ENCODE measurements around the gene PKN2.

The PKN2 gene

GRCh38 chr1:88673446-88673845 is 10.6 kb upstream of the PKN2 start:
- no peak for DNase-seq (ENCODE audit: low read depth)
- no peak for TF ChIP-seq CTCF (IDR thresholded peaks at IDR 0.05; ENCODE audit: control insufficient read depth, extremely low read depth, insufficient read depth)
- H3K4me3 ChIP-seq (ENCODE audit: low read depth, low read length), result no peak overlapping the region

- no peak overlapping the region for H3K4me3 ChIP-seq (ENCODE audit: low read depth, low read length)
- peak; percentile 99 for DNase-seq (ENCODE audit: low read depth)
- no peak for TF ChIP-seq CTCF (IDR thresholded peaks at IDR 0.05; ENCODE audit: control insufficient read depth, extremely low read depth, insufficient read depth)
These were observed 5.7 kb upstream of the PKN2 start for GRCh38 chr1:88678405-88678804.

GRCh38 chr1:88680471-88680870 is 3.6 kb upstream of the PKN2 start:
- H3K4me3 ChIP-seq (ENCODE audit: low read depth, low read length), result no peak overlapping the region
- TF ChIP-seq CTCF (IDR thresholded peaks at IDR 0.05; ENCODE audit: control insufficient read depth, extremely low read depth, insufficient read depth), result no peak
- DNase-seq (ENCODE audit: low read depth), result no peak

GRCh38 chr1:88680911-88681622 is 3.0 kb upstream of the PKN2 start:
- H3K4me3 ChIP-seq (ENCODE audit: low read depth, low read length), result no peak overlapping the region
- no peak for TF ChIP-seq CTCF (IDR thresholded peaks at IDR 0.05; ENCODE audit: control insufficient read depth, extremely low read depth, insufficient read depth)
- no peak for DNase-seq (ENCODE audit: low read depth)

GRCh38 chr1:88684482-88685258 is 597 bp downstream of the PKN2 start:
- H3K4me3 ChIP-seq (ENCODE audit: low read depth, low read length), result peak overlapping the region; percentile 72
- no peak for DNase-seq (ENCODE audit: low read depth)
- peak; percentile 13; the same call in 1 of the 2 replicates for TF ChIP-seq CTCF (IDR thresholded peaks at IDR 0.05; ENCODE audit: control insufficient read depth, extremely low read depth, insufficient read depth)

- no peak for TF ChIP-seq CTCF (IDR thresholded peaks at IDR 0.05; ENCODE audit: control insufficient read depth, extremely low read depth, insufficient read depth)
- H3K4me3 ChIP-seq (ENCODE audit: low read depth, low read length), result peak overlapping the region; percentile 72
- DNase-seq (ENCODE audit: low read depth), result no peak
These were observed 1.2 kb downstream of the PKN2 start for GRCh38 chr1:88685259-88685620.
